Measurements from ENCODE around the gene MAGEB17. TPM values are rescaled to one million over a fixed set of nuclear protein-coding genes. Genes with fewer than 3 reads are reported as not detected.
"Not testable (repeated sequence)": the region's sequence is repeated elsewhere in the genome, so short reads cannot be mapped to it uniquely, and the experiment has no call there.

Gene MAGEB17
- total RNA-seq, 1 experiment from 2014 or later, result not detected

- Histone ChIP-seq H3K79me2 (ENCODE audit: low read depth) (no peaks in the 10 kb centered on the region), H3K27me3 (ENCODE audit: insufficient read depth, low read depth) (no peaks in the 10 kb centered on the region), H4K20me1 (ENCODE audit: insufficient read depth) (no peaks in the 10 kb centered on the region), H3F3A (ENCODE audit: insufficient read depth, low read depth) (peaks cover 4% of the 10 kb centered on the region; the same call in 1 of the 2 replicates), H3K4me3 (no peak overlapping the region), H3K9me3 (ENCODE audit: insufficient read depth, low read depth) (no peaks in the 10 kb centered on the region), H3K36me3 (ENCODE audit: low read depth) (no peaks in the 10 kb centered on the region), H3K9me2 (ENCODE audit: insufficient read depth) (no peaks in the 10 kb centered on the region), H2AFZ (no peak overlapping the region), H3K4me1 (replicated peaks; ENCODE audit: insufficient read depth) (peaks cover 13% of the 10 kb centered on the region), H3K27ac (peak overlapping the region; percentile 43; the same call in 1 of the 2 replicates), H3K4me2 (peak overlapping the region; percentile 14; the same call in 1 of the 2 replicates)
- no TSS peak for BruUV-seq (replicated peaks)
- ChIA-PET CTCF (interaction anchor here (0.6 kb wide), 1 partner anchor 198 kb away, joined by 10 read pairs; no protein-coding TSS in a partner anchor), POLR2A (ENCODE audit: unreplicated experiment) (no interaction called here)
- TF ChIP-seq EZH2 (IDR thresholded peaks at IDR 0.05; ENCODE audit: low read depth) (no peak), CTCF (conservative IDR thresholded peaks at IDR 0.05) (no peak)
- intact Hi-C loops (cut with micrococcal nuclease; ENCODE audit: unreplicated experiment), result no loop called here
- DNase-seq, result peak; percentile 29 to 58
Observed at GRCh38 chrX:16160729-16161128, 6.6 kb upstream of the MAGEB17 start.

- intact Hi-C loops (cut with micrococcal nuclease; ENCODE audit: unreplicated experiment); H2AFZ ChIP-seq; H3K36me3 ChIP-seq (ENCODE audit: low read depth); H3K9me2 ChIP-seq (ENCODE audit: insufficient read depth); H3K9me3 ChIP-seq (ENCODE audit: insufficient read depth, low read depth); H3K27me3 ChIP-seq (ENCODE audit: insufficient read depth, low read depth); DNase-seq; H3K79me2 ChIP-seq (ENCODE audit: low read depth); H3K4me3 ChIP-seq; H3F3A ChIP-seq (ENCODE audit: insufficient read depth, low read depth); H4K20me1 ChIP-seq (ENCODE audit: insufficient read depth); POLR2A ChIA-PET (ENCODE audit: unreplicated experiment): not testable (repeated sequence)
- CTCF ChIA-PET, result interaction anchor here (0.6 kb wide), 1 partner anchor 197 kb away, joined by 10 read pairs; no protein-coding TSS in a partner anchor
- Histone ChIP-seq H3K4me2 (peak overlapping the region; percentile 14; the same call in 1 of the 2 replicates), H3K4me1 (replicated peaks; ENCODE audit: insufficient read depth) (peaks cover 13% of the 10 kb centered on the region), H3K27ac (peak overlapping the region; percentile 43)
- BruUV-seq (replicated peaks), result TSS peak; percentile 54
Observed at GRCh38 chrX:16161173-16161572, 6.1 kb upstream of the MAGEB17 start.

GRCh38 chrX:16162391-16162790 lies 4.9 kb upstream of the MAGEB17 start:
- TF ChIP-seq EZH2 (IDR thresholded peaks at IDR 0.05; ENCODE audit: low read depth) (no peak), CTCF (conservative IDR thresholded peaks at IDR 0.05) (no peak)
- Histone ChIP-seq H2AFZ (no peak overlapping the region), H3F3A (ENCODE audit: insufficient read depth, low read depth) (peaks cover 4% of the 10 kb centered on the region; the same call in 1 of the 2 replicates), H3K4me2 (no peak overlapping the region), H3K4me3 (no peak overlapping the region), H3K9me3 (ENCODE audit: insufficient read depth, low read depth) (no peaks in the 10 kb centered on the region), H3K36me3 (ENCODE audit: low read depth) (no peaks in the 10 kb centered on the region), H3K27me3 (ENCODE audit: insufficient read depth, low read depth) (no peaks in the 10 kb centered on the region), H3K27ac (no peak overlapping the region), H3K9me2 (ENCODE audit: insufficient read depth) (no peaks in the 10 kb centered on the region), H3K4me1 (replicated peaks; ENCODE audit: insufficient read depth) (peaks cover 13% of the 10 kb centered on the region), H4K20me1 (ENCODE audit: insufficient read depth) (no peaks in the 10 kb centered on the region), H3K79me2 (ENCODE audit: low read depth) (no peaks in the 10 kb centered on the region)
- no TSS peak for BruUV-seq (replicated peaks)
- intact Hi-C loops (cut with micrococcal nuclease; ENCODE audit: unreplicated experiment), result no loop called here
- ChIA-PET POLR2A (ENCODE audit: unreplicated experiment) (no interaction called here), CTCF (no interaction called here)
- DNase-seq, result no peak

DNA sequence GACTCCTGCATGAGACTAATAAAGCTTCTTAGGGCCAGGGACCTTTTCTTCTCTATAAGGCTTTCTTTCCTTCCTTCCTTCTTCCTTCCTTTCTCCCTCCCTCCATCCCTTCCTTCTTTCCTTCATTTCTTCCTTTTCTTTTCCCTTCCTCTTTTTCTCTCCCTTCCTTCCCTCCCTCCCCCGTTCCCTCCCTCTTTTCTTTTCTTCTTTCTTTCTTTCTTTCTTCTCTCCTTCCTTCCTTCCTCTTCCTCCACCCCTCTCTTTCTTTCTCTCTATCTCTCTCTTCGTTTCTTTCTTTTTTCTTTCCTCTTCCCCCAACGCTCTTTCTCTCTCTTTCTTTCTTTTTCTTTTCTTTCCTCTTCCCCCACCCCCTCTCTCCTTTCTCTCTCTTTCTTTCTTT lies 2.5 kb upstream of the MAGEB17 start:
- peaks cover 4% of the 10 kb centered on the region; the same call in 1 of the 2 replicates for H3F3A ChIP-seq (ENCODE audit: insufficient read depth, low read depth)
- CTCF ChIA-PET, result no interaction called here
- no TSS peak for BruUV-seq (replicated peaks)
- no peaks in the 10 kb centered on the region for H3K36me3 ChIP-seq (ENCODE audit: low read depth)
- H3K79me2 ChIP-seq (ENCODE audit: low read depth), result no peaks in the 10 kb centered on the region
- no peak overlapping the region for H3K4me2 ChIP-seq
- no peak overlapping the region for H3K4me3 ChIP-seq
- POLR2A ChIA-PET (ENCODE audit: unreplicated experiment), result no interaction called here
- TF ChIP-seq EZH2 (IDR thresholded peaks at IDR 0.05; ENCODE audit: low read depth) (no peak), CTCF (conservative IDR thresholded peaks at IDR 0.05) (no peak)
- H4K20me1 ChIP-seq (ENCODE audit: insufficient read depth), result no peaks in the 10 kb centered on the region
- H3K4me1 ChIP-seq (replicated peaks; ENCODE audit: insufficient read depth), result peaks cover 13% of the 10 kb centered on the region
- no peak for DNase-seq
- intact Hi-C loops (cut with micrococcal nuclease; ENCODE audit: unreplicated experiment), result no loop called here
- no peak overlapping the region for H2AFZ ChIP-seq
- H3K9me2 ChIP-seq (ENCODE audit: insufficient read depth), result no peaks in the 10 kb centered on the region
- H3K27me3 ChIP-seq (ENCODE audit: insufficient read depth, low read depth), result no peaks in the 10 kb centered on the region
- no peak overlapping the region for H3K27ac ChIP-seq
- H3K9me3 ChIP-seq (ENCODE audit: insufficient read depth, low read depth), result no peaks in the 10 kb centered on the region
